ENCODE measurements around the gene PPP2R5E. TPM values are rescaled to one million over a fixed set of nuclear protein-coding genes. Genes with fewer than 3 reads are reported as not detected.

The PPP2R5E gene
- total RNA-seq, 1 donor from 2014 or later, result 44.0 TPM

- no peak for DNase-seq
Measured at GRCh38 chr14:63371033-63371432, 172.1 kb downstream of the PPP2R5E start.

- no peak for DNase-seq
Measured at GRCh38 chr14:63367742-63368364, 175.3 kb downstream of the PPP2R5E start.

DNA sequence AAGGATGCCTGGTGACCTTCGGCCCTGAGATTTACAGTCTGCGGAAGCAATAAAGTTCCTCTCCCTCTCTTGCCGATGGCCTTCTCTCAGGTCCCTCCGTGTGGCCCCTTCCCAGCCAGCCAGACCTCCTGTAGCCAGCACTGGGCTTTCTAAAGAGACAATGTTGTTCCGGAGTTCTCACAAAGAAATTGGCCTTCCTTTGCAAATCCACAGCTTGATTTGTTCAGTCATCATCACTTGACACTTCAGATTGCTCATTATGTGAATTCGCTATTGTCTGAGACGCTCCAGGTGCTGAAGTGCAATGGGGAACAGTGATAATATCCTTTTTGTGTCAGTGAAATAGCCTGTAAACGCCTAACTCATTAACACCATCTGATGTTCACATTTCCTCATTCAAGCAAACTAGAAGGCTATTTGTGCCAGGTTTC, 180.8 kb downstream of the PPP2R5E start:
- DNase-seq, result no peak

- no peak for DNase-seq
Measured at GRCh38 chr14:63361790-63362189, 181.4 kb downstream of the PPP2R5E start.

DNA sequence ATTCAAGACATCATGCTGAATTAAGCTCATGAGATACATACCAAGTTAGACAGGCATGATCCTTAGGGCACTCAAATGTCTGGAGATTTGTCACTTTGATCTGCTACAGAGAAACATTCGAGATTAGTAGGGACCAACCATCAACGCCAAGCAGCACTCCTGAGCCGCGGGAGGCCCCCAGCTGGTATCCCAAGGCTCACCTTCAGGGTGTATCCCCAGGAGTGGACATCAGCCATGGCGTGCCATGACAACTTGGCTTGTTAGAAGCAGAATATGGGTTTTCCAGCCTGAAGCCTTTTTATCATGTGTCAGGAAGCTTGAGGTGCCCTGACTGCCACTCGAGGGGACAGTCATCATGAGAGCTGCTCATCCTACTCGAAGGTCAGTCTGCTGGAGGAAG, 185.3 kb downstream of the PPP2R5E start:
- no peak for DNase-seq

DNA sequence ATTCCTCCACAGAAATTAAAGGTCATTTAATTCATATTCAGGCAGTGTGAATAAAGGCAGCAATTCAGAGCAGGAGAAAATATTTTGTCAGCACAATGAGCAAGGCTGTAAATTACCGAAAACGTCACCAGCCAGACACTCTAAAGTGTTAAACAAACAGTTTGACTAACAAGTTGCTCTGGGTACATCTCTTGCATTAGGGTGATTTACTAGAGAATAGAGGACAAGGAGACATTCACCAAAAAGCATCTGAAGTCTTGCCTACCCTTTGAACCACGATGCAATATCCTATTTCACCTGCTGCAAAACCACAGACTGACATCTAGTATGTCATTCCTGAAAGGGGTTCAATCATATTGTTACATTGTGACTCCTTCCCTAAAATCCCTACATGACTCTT, 197.4 kb downstream of the PPP2R5E start:
- DNase-seq, result no peak

- no peak for DNase-seq
Measured at GRCh38 chr14:63344336-63344735, 198.8 kb downstream of the PPP2R5E start.

- no peak for DNase-seq
Measured at GRCh38 chr14:63343878-63344277, 199.3 kb downstream of the PPP2R5E start.

GRCh38 chr14:63342371-63342770, 200.8 kb downstream of the PPP2R5E start:
- no peak for DNase-seq

GRCh38 chr14:63328787-63329737, 214.1 kb downstream of the PPP2R5E start:
- DNase-seq, result no peak

GRCh38 chr14:63326840-63327239, 216.3 kb downstream of the PPP2R5E start:
- DNase-seq, result no peak

DNA sequence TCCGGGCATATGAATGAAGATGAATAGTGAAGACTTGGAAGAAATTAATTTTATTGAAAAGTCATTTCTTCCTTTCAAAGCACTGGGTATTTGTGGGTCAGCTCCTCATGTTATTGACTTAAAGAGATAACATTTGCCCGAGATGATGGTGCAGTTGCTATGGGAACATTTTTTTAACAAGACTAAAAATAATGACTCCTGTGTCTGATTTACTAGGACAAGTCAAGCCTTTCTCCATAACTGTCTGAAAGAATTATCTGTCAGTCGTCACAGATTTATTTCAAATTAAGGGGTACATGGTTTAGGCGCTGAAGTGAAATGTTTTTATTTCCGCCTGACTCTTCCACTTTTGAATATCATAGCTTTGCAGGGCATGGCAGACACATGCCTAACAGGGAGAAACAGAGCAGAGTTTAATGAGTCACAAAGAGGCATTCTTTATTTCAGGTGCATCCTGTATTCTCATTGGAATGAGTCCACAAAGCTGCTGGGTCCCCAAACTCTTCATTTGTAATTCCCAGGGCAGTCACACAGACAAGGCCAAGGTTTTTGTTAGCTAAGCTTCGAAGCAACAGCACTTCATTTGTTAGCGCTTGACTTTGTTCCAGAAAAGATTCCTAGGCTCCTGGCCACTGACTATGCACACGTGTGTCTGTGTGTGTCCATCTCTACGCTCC, 220.1 kb downstream of the PPP2R5E start:
- DNase-seq, result no peak

DNA sequence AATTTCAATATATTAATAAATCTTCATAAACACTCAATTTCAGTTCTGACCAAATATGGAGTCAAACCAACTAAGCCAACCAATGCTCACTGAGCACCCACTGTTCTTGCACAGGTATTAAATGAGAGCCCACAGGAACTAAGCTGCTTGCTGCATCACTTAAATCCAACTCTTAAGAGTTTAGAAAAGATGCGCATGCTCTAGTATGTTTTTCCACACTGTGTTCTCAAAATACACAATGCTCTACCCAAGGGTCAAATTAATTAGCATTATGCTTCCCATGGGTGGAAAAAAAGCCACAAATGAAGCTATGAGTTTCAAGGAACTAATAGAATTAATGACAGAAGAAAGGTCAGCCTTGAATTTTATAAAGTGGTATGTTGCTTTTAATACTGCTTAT, 220.7 kb downstream of the PPP2R5E start:
- no peak for DNase-seq

Small RNAs within 50 kb of the gene (small RNA-seq; reads per million reads assigned to genes)
- not detected for gene RF00601

Other genes with a start within 250 kb of the PPP2R5E start
- gene GPHB5, start 224.4 kb downstream of the PPP2R5E start, total RNA-seq, result not detected
- 45.7 TPM for gene WDR89, start 98.5 kb upstream of the PPP2R5E start, total RNA-seq
- gene SGPP1, start 184.7 kb upstream of the PPP2R5E start, total RNA-seq, result 43.0 TPM